IMR-90 (cell line): ENCODE measurements around the gene MTIF3. TPM values are rescaled to one million over a fixed set of nuclear protein-coding genes. Genes with fewer than 3 reads are reported as not detected.

ENCODE experiments used
- ATAC-seq: fragments of 200-7000 bp; cut with Tn5 transposase; 2 replicates; pipeline ENCODE4 v1.9.1; 2020; ENCODE audit warnings: low read depth, mild to moderate bottlenecking, moderate library complexity
- BruUV-seq: library from RNA; stranded (reverse); fragments of 400-500 nt; replicated peaks from 2 replicates; lab custom pipeline; 2021; lab: Mats Ljungman, UMichigan
- CTCF ChIA-PET: fragments of 300-600 bp; formaldehyde crosslinking; extraction: SDS; loops from one replicate; lab custom pipeline; 2021; ENCODE audit warnings: antibody characterized with exemption; lab: Yijun Ruan, JAX
- POLR2A ChIA-PET: fragments of 300-600 bp; sonication (Branson Sonifier 250); formaldehyde crosslinking; loops from one replicate; lab custom pipeline; 2022; ENCODE audit warnings: antibody characterized with exemption; ENCODE audit not compliant: unreplicated experiment; lab: Charles Lee
- DNase-seq: peaks from one replicate; pipeline ENCODE4 v3.0.0; 2013
- H2AFZ ChIP-seq: replicated peaks from 2 replicates; pipeline ENCODE3; 2013; ENCODE audit warnings: low read length, mild to moderate bottlenecking; ENCODE audit not compliant: poor library complexity
- H2AK5ac ChIP-seq: 2 replicates; pipeline ENCODE4 v1.6.1; 2013; ENCODE audit warnings: low read depth, low read length, inconsistent platforms
- H2AK9ac ChIP-seq: replicated peaks from 2 replicates; pipeline ENCODE3; 2013; ENCODE audit warnings: mild to moderate bottlenecking, low read depth, low read length, moderate library complexity; ENCODE audit not compliant: poor library complexity
- H2BK120ac ChIP-seq: 2 replicates; pipeline ENCODE4 v1.6.1; 2013; ENCODE audit warnings: low read depth, low read length, inconsistent platforms
- H2BK15ac ChIP-seq: 3 replicates; pipeline ENCODE4 v1.6.1; 2013; ENCODE audit warnings: low read depth, low read length, inconsistent platforms
- H2BK20ac ChIP-seq: 2 replicates; pipeline ENCODE4 v1.6.1; 2013; ENCODE audit warnings: low read depth, mild to moderate bottlenecking, inconsistent platforms, low read length, moderate library complexity
- H2BK5ac ChIP-seq: 2 replicates; pipeline ENCODE4 v1.6.1; 2013; ENCODE audit warnings: mild to moderate bottlenecking, low read depth, low read length, inconsistent platforms; ENCODE audit not compliant: poor library complexity, severe bottlenecking
- H3K14ac ChIP-seq: replicated peaks from 2 replicates; pipeline ENCODE4 v1.6.1; 2013; ENCODE audit warnings: low read depth, low read length, inconsistent platforms
- H3K18ac ChIP-seq: 2 replicates; pipeline ENCODE4 v1.6.1; 2013; ENCODE audit warnings: low read depth, low read length, control low read depth
- H3K23ac ChIP-seq: 2 replicates; pipeline ENCODE4 v1.6.1; 2013; ENCODE audit warnings: low read depth, low read length, inconsistent platforms
- H3K27ac ChIP-seq: 2 replicates; pipeline ENCODE4 v1.5.1; 2013; ENCODE audit warnings: mild to moderate bottlenecking, control low read depth, low read length; ENCODE audit not compliant: insufficient read depth
- H3K27me3 ChIP-seq: 2 replicates; pipeline ENCODE4 v1.6.1; 2013; ENCODE audit warnings: low read length; ENCODE audit not compliant: control insufficient read depth, insufficient read depth
- H3K36me3 ChIP-seq: 2 replicates; pipeline ENCODE4 v1.6.1; 2013; ENCODE audit warnings: low read length, mixed read lengths; ENCODE audit not compliant: control insufficient read depth, insufficient read depth
- H3K4ac ChIP-seq: 2 replicates; pipeline ENCODE4 v1.6.1; 2013; ENCODE audit warnings: low read depth, low read length, inconsistent platforms
- H3K4me1 ChIP-seq: 2 replicates; pipeline ENCODE4 v1.6.1; 2013; ENCODE audit warnings: low read length, mixed read lengths; ENCODE audit not compliant: control insufficient read depth, insufficient read depth
- H3K4me2 ChIP-seq: 2 replicates; pipeline ENCODE4 v1.6.1; 2013; ENCODE audit warnings: low read depth, mild to moderate bottlenecking, control low read depth, low read length, moderate library complexity
- H3K4me3 ChIP-seq: 2 replicates; pipeline ENCODE4 v1.5.1; 2013; ENCODE audit warnings: low read depth, mild to moderate bottlenecking, control low read depth, low read length, moderate library complexity; ENCODE audit not compliant: insufficient read depth
- H3K56ac ChIP-seq: 2 replicates; pipeline ENCODE4 v1.6.1; 2013; ENCODE audit warnings: low read length, inconsistent platforms; ENCODE audit not compliant: insufficient read depth; ENCODE audit errors: extremely low read depth
- H3K79me1 ChIP-seq, 2 experiments: 2 replicates each; pipeline ENCODE4 v1.6.1; 2013; ENCODE audit warnings: low read length in 2 of 2, inconsistent platforms in 1 of 2, low read depth in 1 of 2
- H3K9ac ChIP-seq: 2 replicates; pipeline ENCODE4 v1.6.1; 2013; ENCODE audit warnings: low read depth, low read length, control low read depth
- H3K9me1 ChIP-seq: 2 replicates; pipeline ENCODE4 v1.6.1; 2013; ENCODE audit warnings: low read length, inconsistent platforms; ENCODE audit not compliant: insufficient read depth
- H3K9me3 ChIP-seq: 2 replicates; pipeline ENCODE4 v1.6.1; 2013; ENCODE audit warnings: low read length; ENCODE audit not compliant: control insufficient read depth, insufficient read depth
- H4K20me1 ChIP-seq: 2 replicates; pipeline ENCODE4 v1.6.1; 2013; ENCODE audit warnings: low read length, inconsistent platforms; ENCODE audit not compliant: insufficient read depth
- H4K5ac ChIP-seq: 2 replicates; pipeline ENCODE4 v1.6.1; 2013; ENCODE audit warnings: mild to moderate bottlenecking, low read depth, low read length, control low read depth
- H4K8ac ChIP-seq, 2 experiments: 2 replicates each; pipeline ENCODE4 v1.6.1; 2013; ENCODE audit warnings: low read depth in 2 of 2, low read length in 2 of 2, control low read depth in 1 of 2, inconsistent platforms in 1 of 2
- H4K91ac ChIP-seq: 2 replicates; pipeline ENCODE4 v1.6.1; 2013; ENCODE audit warnings: low read depth, low read length, inconsistent platforms; ENCODE audit not compliant: insufficient read depth
- BHLHE40 ChIP-seq: fragments of 150-350 bp; IDR thresholded peaks from 2 replicates; pipeline ENCODE4 v1.6.1; 2016; ENCODE audit warnings: mild to moderate bottlenecking, low read depth, low read length
- CHD1 ChIP-seq: IDR thresholded peaks from 2 replicates; pipeline ENCODE4 v1.6.1; 2012; ENCODE audit warnings: low read depth, low read length, improper control_type of control experiment
- CTCF ChIP-seq: conservative IDR thresholded peaks from 2 replicates; pipeline ENCODE4 v1.5.1; 2012; ENCODE audit warnings: mild to moderate bottlenecking, low read depth, low read length, improper control_type of control experiment
- FOS ChIP-seq: fragments of 150-350 bp; IDR thresholded peaks from 2 replicates; pipeline ENCODE4 v1.6.1; 2016; ENCODE audit warnings: low read depth, low read length
- RCOR1 ChIP-seq: IDR thresholded peaks from 2 replicates; pipeline ENCODE4 v1.6.1; 2012; ENCODE audit warnings: mild to moderate bottlenecking, low read length, improper control_type of control experiment; ENCODE audit not compliant: insufficient replicate concordance
- whole genome bisulfite sequencing, 2 experiments: methylation state at CpG; one replicate each; pipeline versions ENCODE4 v1.1.5 to v1.1.7; 2013; ENCODE audit warnings: missing lambda C conversion rate in 2 of 2; ENCODE audit not compliant: insufficient read length in 1 of 2; ENCODE audit errors: extremely low coverage in 2 of 2; 5-methylcytosine and 5-hydroxymethylcytosine counted together
- dilution Hi-C: fragments of 300-500 bp; cut with HindIII; formaldehyde crosslinking; loops from one replicate; pipeline ENCODE4 v1.14.3; 2018; ENCODE audit warnings: low sequenced_read_pairs; ENCODE audit not compliant: unreplicated experiment
- in situ Hi-C: fragments of 300-500 bp; cut with MboI; formaldehyde crosslinking; loops from 3 replicates; pipeline ENCODE4 v1.14.3; 2019; ENCODE audit warnings: low sequenced_read_pairs, inconsistent platforms, mixed read lengths
- intact Hi-C: fragments of 100-400 bp; cut with micrococcal nuclease; formaldehyde crosslinking; loops from 2 replicates; pipeline ENCODE4 v1.10.0; 2022
- polyA plus RNA-seq, 3 experiments: library from polyadenylated mRNA; depleted of rRNA; stranded (reverse); fragments of >200 nt; gene quantifications; 2 replicates each; pipeline ENCODE4 v1.2.3, GENCODE V29; 2012; ENCODE audit warnings: low replicate concordance in 1 of 3
- total RNA-seq: library from RNA; depleted of rRNA; stranded (reverse); fragments of >200 nt; gene quantifications from 2 replicates; pipeline ENCODE4 v1.2.3, GENCODE V29; 2012
- TF ChIP-seq, protein P1 (sequence below): fragments of 150-350 bp; IDR thresholded peaks from 2 replicates; pipeline ENCODE4 v1.6.1; 2017; ENCODE audit warnings: mild to moderate bottlenecking, antibody characterized with exemption, low read length, low read depth
- TF ChIP-seq, protein P2 (sequence below): fragments of 150-350 bp; IDR thresholded peaks from 2 replicates; pipeline ENCODE4 v1.6.1; 2016; ENCODE audit warnings: low read depth, mild to moderate bottlenecking, low read length, moderate library complexity, borderline replicate concordance

Gene MTIF3
- total and polyA plus RNA-seq, 2 of the 4 experiments (the other 2 are of a cell fraction) = 31.7 to 41.0 TPM

DNA sequence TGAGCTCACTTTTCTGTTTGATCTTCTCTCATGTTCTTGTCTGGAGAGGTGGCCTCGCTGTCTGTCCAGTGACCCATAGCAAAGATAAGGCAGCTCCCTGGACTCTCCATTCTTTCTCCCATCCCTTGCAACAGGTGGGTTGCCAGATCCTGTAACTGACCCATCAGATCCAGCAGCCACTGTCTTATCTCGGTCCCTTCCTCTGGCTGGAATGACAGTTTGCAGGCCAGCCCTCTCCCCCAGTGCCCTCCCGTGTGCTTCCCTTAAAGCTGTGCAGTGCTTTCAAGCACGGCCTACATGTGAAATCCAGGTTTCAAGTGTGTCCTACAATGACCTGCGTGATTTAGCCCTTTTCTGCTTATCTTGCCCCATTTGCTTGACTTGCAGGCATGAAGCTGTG lies 22.2 kb downstream of the MTIF3 start:
- Histone ChIP-seq H3K4me3 (no peak overlapping the region), H3K4me2 (no peak overlapping the region), H3K27me3 (no peaks in the 10 kb centered on the region; the same call in 1 of the 2 replicates), H3K14ac (no peak overlapping the region), H2BK5ac (no peak overlapping the region), H4K20me1 (no peaks in the 10 kb centered on the region), H3K9me1 (peaks cover 23% of the 10 kb centered on the region), H3K56ac (no peak overlapping the region), H2BK15ac (no peak overlapping the region), H2BK120ac (no peak overlapping the region), H2AFZ (no peak overlapping the region), H2AK5ac (no peak overlapping the region), H3K23ac (no peak overlapping the region), H3K4me1 (peaks cover 15% of the 10 kb centered on the region), H4K91ac (no peak overlapping the region), H2BK20ac (no peak overlapping the region), H3K79me1 (peaks cover 23 to 47% of the 10 kb centered on the region in 2 experiments), H3K9me3 (no peaks in the 10 kb centered on the region), H2AK9ac (no peak overlapping the region), H3K9ac (no peak overlapping the region), H3K36me3 (peaks cover 16% of the 10 kb centered on the region), H4K8ac (no peak overlapping the region), H4K5ac (no peak overlapping the region), H3K18ac (no peak overlapping the region), H3K27ac (no peak overlapping the region), H3K4ac (no peak overlapping the region)
- ATAC-seq = no peak
- ChIA-PET POLR2A (no interaction called here), CTCF (interaction anchor here (1.9 kb wide), 1 partner anchor 66 kb away, joined by 6 read pairs; no protein-coding TSS in a partner anchor)
- no peak for DNase-seq
- in situ Hi-C loops = no loop called here
- TF ChIP-seq CHD1 (no peak), BHLHE40 (no peak), FOS (no peak), RCOR1 (no peak), CTCF (no peak)
- TF ChIP-seq, protein P1, sequence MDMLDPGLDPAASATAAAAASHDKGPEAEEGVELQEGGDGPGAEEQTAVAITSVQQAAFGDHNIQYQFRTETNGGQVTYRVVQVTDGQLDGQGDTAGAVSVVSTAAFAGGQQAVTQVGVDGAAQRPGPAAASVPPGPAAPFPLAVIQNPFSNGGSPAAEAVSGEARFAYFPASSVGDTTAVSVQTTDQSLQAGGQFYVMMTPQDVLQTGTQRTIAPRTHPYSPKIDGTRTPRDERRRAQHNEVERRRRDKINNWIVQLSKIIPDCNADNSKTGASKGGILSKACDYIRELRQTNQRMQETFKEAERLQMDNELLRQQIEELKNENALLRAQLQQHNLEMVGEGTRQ = no peak
- TF ChIP-seq, protein P2, sequence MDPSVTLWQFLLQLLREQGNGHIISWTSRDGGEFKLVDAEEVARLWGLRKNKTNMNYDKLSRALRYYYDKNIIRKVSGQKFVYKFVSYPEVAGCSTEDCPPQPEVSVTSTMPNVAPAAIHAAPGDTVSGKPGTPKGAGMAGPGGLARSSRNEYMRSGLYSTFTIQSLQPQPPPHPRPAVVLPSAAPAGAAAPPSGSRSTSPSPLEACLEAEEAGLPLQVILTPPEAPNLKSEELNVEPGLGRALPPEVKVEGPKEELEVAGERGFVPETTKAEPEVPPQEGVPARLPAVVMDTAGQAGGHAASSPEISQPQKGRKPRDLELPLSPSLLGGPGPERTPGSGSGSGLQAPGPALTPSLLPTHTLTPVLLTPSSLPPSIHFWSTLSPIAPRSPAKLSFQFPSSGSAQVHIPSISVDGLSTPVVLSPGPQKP = no peak
- dilution Hi-C loops = no loop called here
- 100% methylated on average over 2 of the region's 5 CpGs; no CpG with 5 or more reads in 1 of the 2 experiments for WGBS, 2 experiments
- intact Hi-C loops = loop anchor here (10.0 kb wide), 1 partner anchor 443 kb away; no protein-coding TSS in a partner anchor
- no TSS peak for BruUV-seq
